Nephron progenitor cell (in vitro differentiated cells): Measurements from ENCODE around the gene CCDC91.
"Not testable (repeated sequence)": the region's sequence is repeated elsewhere in the genome, so short reads cannot be mapped to it uniquely, and the experiment has no call there.

Experiments
- DNase-seq: peaks from one replicate; pipeline ENCODE4 v3.0.0; 2021
- H3K27ac Mint-ChIP-seq: 2 replicates; pipeline ENCODE4 v1.8.0; 2021; ENCODE audit warnings: mild to moderate bottlenecking, moderate library complexity, mixed read lengths
- H3K27me3 Mint-ChIP-seq: 2 replicates; pipeline ENCODE4 v1.8.0; 2021; ENCODE audit warnings: mild to moderate bottlenecking, low read depth, mixed read lengths; ENCODE audit not compliant: poor library complexity
- H3K36me3 Mint-ChIP-seq: 2 replicates; pipeline ENCODE4 v1.8.0; 2021; ENCODE audit warnings: low read depth, mixed read lengths
- H3K4me1 Mint-ChIP-seq: 2 replicates; pipeline ENCODE4 v1.8.0; 2021; ENCODE audit warnings: mixed read lengths
- H3K4me3 Mint-ChIP-seq: 2 replicates; pipeline ENCODE4 v1.8.0; 2021; ENCODE audit warnings: mild to moderate bottlenecking, moderate library complexity, mixed read lengths
- H3K9me3 Mint-ChIP-seq: 2 replicates; pipeline ENCODE4 v1.8.0; 2021; ENCODE audit warnings: mild to moderate bottlenecking, moderate library complexity, mixed read lengths
- CTCF ChIP-seq: fragments of 200-600 bp; sonication (generic); IDR thresholded peaks from 2 replicates; pipeline ENCODE4 v1.5.0; 2021; ENCODE audit warnings: antibody characterized with exemption

CCDC91 gene

GRCh38 chr12:28265435-28266042, 75.3 kb downstream of the CCDC91 start:
- peaks cover 6% of the 10 kb centered on the region for H3K36me3 Mint-ChIP-seq
- DNase-seq = no peak
- no peaks in the 10 kb centered on the region for H3K27me3 Mint-ChIP-seq

GRCh38 chr12:28267920-28268607, 77.8 kb downstream of the CCDC91 start:
- peaks cover 23% of the 10 kb centered on the region for H3K36me3 Mint-ChIP-seq
- H3K9me3 Mint-ChIP-seq = peaks cover 30% of the 10 kb centered on the region
- not testable (repeated sequence) for H3K4me3 Mint-ChIP-seq, H3K27ac Mint-ChIP-seq, H3K27me3 Mint-ChIP-seq, H3K4me1 Mint-ChIP-seq, DNase-seq

More at GRCh38 chr12:28265435-28266042, 75.3 kb downstream of the CCDC91 start:
- Mint-ChIP-seq H3K4me3 (no peak overlapping the region), H3K27ac (no peak overlapping the region), H3K4me1 (no peaks in the 10 kb centered on the region), H3K9me3 (peaks cover 6% of the 10 kb centered on the region)
- TF ChIP-seq CTCF = no peak

GRCh38 chr12:28268608-28269229, 78.5 kb downstream of the CCDC91 start:
- Mint-ChIP-seq H3K9me3 (peaks cover 30% of the 10 kb centered on the region), H3K27ac (no peak overlapping the region), H3K36me3 (peaks cover 23% of the 10 kb centered on the region), H3K4me3 (no peak overlapping the region), H3K27me3 (no peaks in the 10 kb centered on the region), H3K4me1 (no peaks in the 10 kb centered on the region)
- no peak for TF ChIP-seq CTCF
- no peak for DNase-seq

- H3K27me3 Mint-ChIP-seq = no peaks in the 10 kb centered on the region
- H3K4me3 Mint-ChIP-seq = no peak overlapping the region
- peaks cover 39% of the 10 kb centered on the region for H3K9me3 Mint-ChIP-seq
- H3K4me1 Mint-ChIP-seq = no peaks in the 10 kb centered on the region
- H3K36me3 Mint-ChIP-seq = peaks cover 33% of the 10 kb centered on the region
- DNase-seq = no peak
- TF ChIP-seq CTCF = no peak
- H3K27ac Mint-ChIP-seq = no peak overlapping the region
Observed at GRCh38 chr12:28269851-28270250, 79.6 kb downstream of the CCDC91 start.

GRCh38 chr12:28278499-28278898, 88.2 kb downstream of the CCDC91 start:
- no peak overlapping the region for H3K27ac Mint-ChIP-seq
- no peaks in the 10 kb centered on the region for H3K4me1 Mint-ChIP-seq
- H3K9me3 Mint-ChIP-seq = peaks cover 22% of the 10 kb centered on the region
- no peak for TF ChIP-seq CTCF
- H3K27me3 Mint-ChIP-seq = no peaks in the 10 kb centered on the region
- no peak for DNase-seq
- peaks cover 19% of the 10 kb centered on the region for H3K36me3 Mint-ChIP-seq
- no peak overlapping the region for H3K4me3 Mint-ChIP-seq

- Mint-ChIP-seq H3K9me3 (peaks cover 21% of the 10 kb centered on the region), H3K27ac (no peak overlapping the region), H3K36me3 (peaks cover 17% of the 10 kb centered on the region), H3K4me3 (no peak overlapping the region), H3K27me3 (no peaks in the 10 kb centered on the region), H3K4me1 (no peaks in the 10 kb centered on the region)
- no peak for DNase-seq
- no peak for TF ChIP-seq CTCF
Observed at GRCh38 chr12:28278960-28279359, 88.7 kb downstream of the CCDC91 start.
